ENCODE results near the gene LIN37. TPM values are rescaled to one million over a fixed set of nuclear protein-coding genes. Genes with fewer than 3 reads are reported as not detected.

Gene LIN37
- total RNA-seq, 2 donors from 2014 or later: 5.1 to 7.5 TPM

GRCh38 chr19:35788205-35788960, 40.0 kb downstream of the LIN37 start:
- H3K27ac ChIP-seq: no peak overlapping the region
- no peak for TF ChIP-seq CTCF (IDR thresholded peaks at IDR 0.05)
- DNase-seq: no peak

GRCh38 chr19:35789195-35789977, 41.0 kb downstream of the LIN37 start:
- intact Hi-C loops (cut with DNase I): no loop called here
- Histone ChIP-seq H3K27me3 (no peaks in the 10 kb centered on the region), H3K4me1 (no peaks in the 10 kb centered on the region), H3K9ac (ENCODE audit: low read depth in 2 of 2, low read length in 2 of 2) (no peak overlapping the region), H3K36me3 (no peaks in the 10 kb centered on the region), H3K9me3 (no peaks in the 10 kb centered on the region), H3K4me3 (no peak overlapping the region), H3K27ac (no peak overlapping the region)
- DNase-seq: no peak
- no peak for TF ChIP-seq CTCF (IDR thresholded peaks at IDR 0.05)

More at GRCh38 chr19:35788205-35788960, 40.0 kb downstream of the LIN37 start:
- H3K36me3 ChIP-seq: no peaks in the 10 kb centered on the region
- no peaks in the 10 kb centered on the region for H3K4me1 ChIP-seq
- H3K9ac ChIP-seq (ENCODE audit: low read depth in 2 of 2, low read length in 2 of 2): no peak overlapping the region
- H3K9me3 ChIP-seq: no peaks in the 10 kb centered on the region
- H3K27me3 ChIP-seq: no peaks in the 10 kb centered on the region
- intact Hi-C loops (cut with DNase I): no loop called here
- H3K4me3 ChIP-seq: no peak overlapping the region

- H3K27me3 ChIP-seq: no peaks in the 10 kb centered on the region
- no peak for TF ChIP-seq CTCF (IDR thresholded peaks at IDR 0.05)
- intact Hi-C loops (cut with DNase I): no loop called here
- no peak overlapping the region for H3K9ac ChIP-seq (ENCODE audit: low read depth in 2 of 2, low read length in 2 of 2)
- DNase-seq: no peak
- H3K9me3 ChIP-seq: no peaks in the 10 kb centered on the region
- no peak overlapping the region for H3K27ac ChIP-seq
- no peaks in the 10 kb centered on the region for H3K36me3 ChIP-seq
- H3K4me3 ChIP-seq: no peak overlapping the region
- H3K4me1 ChIP-seq: no peaks in the 10 kb centered on the region
Observed at GRCh38 chr19:35789978-35790944, 41.9 kb downstream of the LIN37 start.

GRCh38 chr19:35790981-35791813, 42.8 kb downstream of the LIN37 start:
- no peak overlapping the region for H3K4me3 ChIP-seq
- no peak for DNase-seq
- H3K9ac ChIP-seq (ENCODE audit: low read depth in 2 of 2, low read length in 2 of 2): no peak overlapping the region
- no peaks in the 10 kb centered on the region for H3K27me3 ChIP-seq
- TF ChIP-seq CTCF (IDR thresholded peaks at IDR 0.05): no peak
- H3K36me3 ChIP-seq: no peaks in the 10 kb centered on the region
- no peaks in the 10 kb centered on the region for H3K9me3 ChIP-seq
- H3K4me1 ChIP-seq: no peaks in the 10 kb centered on the region
- intact Hi-C loops (cut with DNase I): no loop called here
- no peak overlapping the region for H3K27ac ChIP-seq
